K562 (cell line): ENCODE data around the gene USP2. TPM values are rescaled to one million over a fixed set of nuclear protein-coding genes. Genes with fewer than 3 reads are reported as not detected.

Experiments used
- CREB1 ChIP-seq, 2 experiments: sonication (generic) in 1 of 2; formaldehyde crosslinking in 1 of 2; IDR thresholded peaks; 2 replicates each; pipeline versions ENCODE4 v1.6.1 to v1.8.0; 2012 to 2022; ENCODE audit warnings: inconsistent platforms in 1 of 2, mild to moderate bottlenecking in 1 of 2, missing genetic modification reagents in 1 of 2, moderate library complexity in 1 of 2
- HCFC1 ChIP-seq: IDR thresholded peaks from 2 replicates; pipeline ENCODE4 v1.6.1; 2012; ENCODE audit warnings: low read depth, low read length, improper control_type of control experiment
- HSF4 ChIP-seq: fragments of 250-450 bp; sonication (Bioruptor Pico); IDR thresholded peaks from 2 replicates; pipeline ENCODE4 v2.1.2; 2022; ENCODE audit warnings: mild to moderate bottlenecking, moderate library complexity, borderline replicate concordance
- MGA ChIP-seq: fragments of 450-650 bp; IDR thresholded peaks from 2 replicates; pipeline ENCODE4 v1.6.1; 2016; ENCODE audit warnings: mild to moderate bottlenecking, moderate library complexity
- NEUROD1 ChIP-seq: fragments of 150-350 bp; IDR thresholded peaks from 2 replicates; pipeline ENCODE4 v1.6.1; 2014; ENCODE audit warnings: borderline replicate concordance, low read length, low read depth; ENCODE audit not compliant: partially characterized antibody
- POLR2AphosphoS5 ChIP-seq: IDR thresholded peaks from 2 replicates; pipeline ENCODE4 v1.6.1; 2011; ENCODE audit warnings: mild to moderate bottlenecking, low read depth, low read length, moderate library complexity; ENCODE audit not compliant: control insufficient read depth, insufficient read depth
- SRSF3 ChIP-seq: fragments of 200-400 bp; formaldehyde crosslinking; IDR thresholded peaks from 2 replicates; pipeline ENCODE4 v1.6.1; 2016; ENCODE audit warnings: mild to moderate bottlenecking, low read length, moderate library complexity; ENCODE audit not compliant: insufficient read depth
- TARDBP ChIP-seq: fragments of 450-650 bp; IDR thresholded peaks from 2 replicates; pipeline ENCODE4 v1.6.1; 2016
- ZBTB1 ChIP-seq: sonication (generic); formaldehyde crosslinking; IDR thresholded peaks from 2 replicates; pipeline ENCODE4 v1.8.1; 2023; ENCODE audit warnings: missing genetic modification reagents, low read depth, mild to moderate bottlenecking, borderline replicate concordance
- ZNF184 ChIP-seq: sonication (generic); formaldehyde crosslinking; IDR thresholded peaks from 2 replicates; pipeline ENCODE4 v1.5.0; 2020; ENCODE audit warnings: missing genetic modification reagents
- ZNF764 ChIP-seq: fragments of 250-450 bp; sonication (Bioruptor Pico); IDR thresholded peaks from 2 replicates; pipeline ENCODE4 v1.4.0; 2020; ENCODE audit warnings: low read depth, mild to moderate bottlenecking, moderate library complexity
- polyA plus RNA-seq, 8 experiments: library from polyadenylated mRNA; depleted of rRNA in 4 of 8; stranded (reverse) in 5 of 8; unstranded in 3 of 8; fragments of >200 nt; fragmentation: Nextera tagmentation in 2 of 8; fragmentation: Illumina TruSeq in 1 of 8; extraction: Ambion mirVana in 2 of 8; extraction: Trizol in 1 of 8; gene quantifications; 2 replicates each; pipeline versions ENCODE4 v1.2.1 to v1.2.3, GENCODE V29; 2011 to 2014; ENCODE audit warnings: inconsistent platforms in 1 of 8, missing spikeins in 1 of 8
- total RNA-seq, 7 experiments: library from RNA; depleted of rRNA in 6 of 7; stranded (reverse); fragments of >200 nt in 6 of 7; fragmentation: Illumina TruSeq in 2 of 7; extraction: Trizol in 2 of 7; gene quantifications; 2 replicates each; pipeline versions ENCODE4 v1.2.1 to v1.2.3, GENCODE V29; 2011 to 2021; ENCODE audit warnings: low replicate concordance in 1 of 7
- TF ChIP-seq, protein P1 (sequence below): IDR thresholded peaks from 2 replicates; pipeline ENCODE4 v1.6.1; 2014; ENCODE audit warnings: antibody characterized with exemption
- TF ChIP-seq, protein P2 (sequence below): sonication (generic); formaldehyde crosslinking; IDR thresholded peaks from 2 replicates; pipeline ENCODE4 v1.5.0; 2020; ENCODE audit warnings: missing genetic modification reagents

Gene USP2
- total and polyA plus RNA-seq, 9 of the 15 experiments (the other 6 are each of a cell fraction or from before 2014, with no cell fraction given) = 2.8 to 16.9 (median 3.9) TPM

GRCh38 chr11:119363851-119364590 lies 17.5 kb downstream of the USP2 start (continued):
- TF ChIP-seq MGA = 0 out of 2 replicates have a peak, but pooled peaks have one; percentile 42
- TF ChIP-seq SRSF3 = no peak
- TF ChIP-seq CREB1 (IDR thresholded peaks at IDR 0.05) = 0 out of 2 replicates have a peak, but pooled peaks have one; percentile 28
- no peak for TF ChIP-seq CREB1 (CRISPR knock-in tag; IDR thresholded peaks at IDR 0.05)
- no peak for TF ChIP-seq TARDBP
- TF ChIP-seq NEUROD1 = no peak
- no peak for TF ChIP-seq ZNF764 (CRISPR knock-in tag)
- peak; percentile 60 for TF ChIP-seq POLR2AphosphoS5
- TF ChIP-seq, protein P1, sequence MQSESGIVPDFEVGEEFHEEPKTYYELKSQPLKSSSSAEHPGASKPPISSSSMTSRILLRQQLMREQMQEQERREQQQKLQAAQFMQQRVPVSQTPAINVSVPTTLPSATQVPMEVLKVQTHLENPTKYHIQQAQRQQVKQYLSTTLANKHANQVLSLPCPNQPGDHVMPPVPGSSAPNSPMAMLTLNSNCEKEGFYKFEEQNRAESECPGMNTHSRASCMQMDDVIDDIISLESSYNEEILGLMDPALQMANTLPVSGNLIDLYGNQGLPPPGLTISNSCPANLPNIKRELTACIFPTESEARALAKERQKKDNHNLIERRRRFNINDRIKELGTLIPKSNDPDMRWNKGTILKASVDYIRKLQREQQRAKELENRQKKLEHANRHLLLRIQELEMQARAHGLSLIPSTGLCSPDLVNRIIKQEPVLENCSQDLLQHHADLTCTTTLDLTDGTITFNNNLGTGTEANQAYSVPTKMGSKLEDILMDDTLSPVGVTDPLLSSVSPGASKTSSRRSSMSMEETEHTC = no peak
- TF ChIP-seq ZBTB1 = no peak
- TF ChIP-seq HCFC1 = 0 out of 2 replicates have a peak, but pooled peaks have one; percentile 11
- TF ChIP-seq ZNF184 (CRISPR knock-in tag) = no peak
- TF ChIP-seq, protein P2, sequence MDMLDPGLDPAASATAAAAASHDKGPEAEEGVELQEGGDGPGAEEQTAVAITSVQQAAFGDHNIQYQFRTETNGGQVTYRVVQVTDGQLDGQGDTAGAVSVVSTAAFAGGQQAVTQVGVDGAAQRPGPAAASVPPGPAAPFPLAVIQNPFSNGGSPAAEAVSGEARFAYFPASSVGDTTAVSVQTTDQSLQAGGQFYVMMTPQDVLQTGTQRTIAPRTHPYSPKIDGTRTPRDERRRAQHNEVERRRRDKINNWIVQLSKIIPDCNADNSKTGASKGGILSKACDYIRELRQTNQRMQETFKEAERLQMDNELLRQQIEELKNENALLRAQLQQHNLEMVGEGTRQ (CRISPR knock-in tag) = no peak
- TF ChIP-seq HSF4 (CRISPR knock-in tag) = no peak
